Fibroblast of villous mesenchyme (primary cell): ENCODE data around the gene TOMM22. TPM values are rescaled to one million over a fixed set of nuclear protein-coding genes. Genes with fewer than 3 reads are reported as not detected.

Experiments used
- DNase-seq: peaks from one replicate; pipeline ENCODE4 v3.0.0-alpha.2; 2010; ENCODE audit warnings: low read depth
- H3K4me3 ChIP-seq: 2 replicates; pipeline ENCODE4 v1.5.1; 2011; ENCODE audit warnings: low read depth, mild to moderate bottlenecking, low read length
- total RNA-seq: library from RNA; depleted of rRNA; stranded (reverse); fragments of >200 nt; gene quantifications from 2 replicates; pipeline ENCODE4 v1.2.3, GENCODE V29; 2012
- TF ChIP-seq, protein P1 (sequence below): IDR thresholded peaks from 2 replicates; pipeline ENCODE4 v1.5.1; 2012; ENCODE audit warnings: low read depth, mild to moderate bottlenecking, low read length; ENCODE audit not compliant: insufficient read depth

The TOMM22 gene
- total RNA-seq, 1 donor = 88.9 TPM

- no peak overlapping the region for H3K4me3 ChIP-seq
- no peak for DNase-seq
- TF ChIP-seq, protein P1, sequence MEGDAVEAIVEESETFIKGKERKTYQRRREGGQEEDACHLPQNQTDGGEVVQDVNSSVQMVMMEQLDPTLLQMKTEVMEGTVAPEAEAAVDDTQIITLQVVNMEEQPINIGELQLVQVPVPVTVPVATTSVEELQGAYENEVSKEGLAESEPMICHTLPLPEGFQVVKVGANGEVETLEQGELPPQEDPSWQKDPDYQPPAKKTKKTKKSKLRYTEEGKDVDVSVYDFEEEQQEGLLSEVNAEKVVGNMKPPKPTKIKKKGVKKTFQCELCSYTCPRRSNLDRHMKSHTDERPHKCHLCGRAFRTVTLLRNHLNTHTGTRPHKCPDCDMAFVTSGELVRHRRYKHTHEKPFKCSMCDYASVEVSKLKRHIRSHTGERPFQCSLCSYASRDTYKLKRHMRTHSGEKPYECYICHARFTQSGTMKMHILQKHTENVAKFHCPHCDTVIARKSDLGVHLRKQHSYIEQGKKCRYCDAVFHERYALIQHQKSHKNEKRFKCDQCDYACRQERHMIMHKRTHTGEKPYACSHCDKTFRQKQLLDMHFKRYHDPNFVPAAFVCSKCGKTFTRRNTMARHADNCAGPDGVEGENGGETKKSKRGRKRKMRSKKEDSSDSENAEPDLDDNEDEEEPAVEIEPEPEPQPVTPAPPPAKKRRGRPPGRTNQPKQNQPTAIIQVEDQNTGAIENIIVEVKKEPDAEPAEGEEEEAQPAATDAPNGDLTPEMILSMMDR = no peak
These were observed 46.0 kb downstream of the TOMM22 start for GRCh38 chr22:38727530-38728451.

DNA sequence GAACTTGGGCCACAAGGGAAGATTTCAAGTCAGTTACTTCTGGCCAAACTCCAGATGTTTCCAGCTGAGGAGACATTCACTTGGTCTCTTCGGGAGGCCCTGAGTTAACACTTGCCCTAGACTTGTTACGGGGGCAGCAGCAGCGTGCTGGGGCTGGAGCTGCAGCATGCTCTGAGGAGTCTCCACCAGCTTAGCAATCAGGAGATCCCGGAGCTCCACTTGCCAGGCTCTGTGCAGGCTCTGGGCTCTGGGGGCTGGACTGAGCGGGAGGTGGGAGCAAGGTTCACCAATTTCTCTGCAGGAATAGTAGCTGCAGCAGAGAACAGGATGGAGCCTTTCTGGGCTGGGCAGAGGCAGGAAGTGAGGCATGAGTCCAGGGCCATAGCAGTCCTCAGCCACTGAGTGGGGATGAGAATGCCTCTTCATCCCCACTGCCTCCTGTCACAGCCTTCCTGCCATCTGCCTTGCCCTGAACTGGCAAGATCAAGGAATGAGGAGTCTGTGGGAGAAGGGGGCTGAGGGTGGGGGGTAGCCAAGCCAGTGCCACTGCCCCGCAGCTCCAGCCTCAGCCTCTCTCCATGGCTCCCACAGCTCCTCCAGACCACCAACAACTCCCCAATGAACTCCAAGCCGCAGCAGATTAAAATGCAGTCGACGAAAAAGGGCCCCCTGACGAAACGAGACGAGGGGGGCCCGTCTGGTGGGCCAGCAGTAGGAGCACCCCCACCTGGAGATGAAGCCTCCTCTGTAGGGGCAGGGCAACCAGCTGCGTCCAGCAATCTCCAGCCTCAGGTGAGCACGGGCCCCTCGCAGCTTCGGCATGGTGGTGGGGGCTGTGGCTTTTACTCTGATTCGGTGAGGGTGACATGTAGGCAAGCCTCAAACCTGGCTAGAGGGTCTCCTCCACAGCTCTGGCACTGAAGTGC is 47.4 kb downstream of the TOMM22 start:
- TF ChIP-seq, protein P1 = no peak
- DNase-seq = no peak
- H3K4me3 ChIP-seq = no peak overlapping the region

DNA sequence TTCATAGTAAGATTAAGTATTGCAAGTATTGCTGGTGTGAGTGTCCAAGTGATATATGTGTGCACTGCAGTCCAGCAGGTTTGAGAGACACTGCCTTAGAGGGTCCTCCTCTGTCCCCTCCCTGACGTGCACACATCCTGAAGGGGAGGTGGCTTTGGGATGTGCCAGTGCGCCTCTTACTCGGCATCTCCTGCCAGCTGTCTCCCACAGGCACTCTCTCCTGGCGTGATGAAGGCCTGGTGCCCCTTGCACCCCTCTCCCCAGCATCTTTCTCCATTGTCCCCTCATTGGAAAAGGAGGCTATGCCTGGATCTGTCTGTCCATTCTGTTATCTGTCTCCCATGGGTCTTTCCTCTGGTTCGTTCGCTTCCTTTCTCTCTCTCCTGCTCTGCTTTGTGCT is 48.2 kb downstream of the TOMM22 start:
- H3K4me3 ChIP-seq = no peak overlapping the region
- DNase-seq = no peak
- TF ChIP-seq, protein P1 = no peak

DNA sequence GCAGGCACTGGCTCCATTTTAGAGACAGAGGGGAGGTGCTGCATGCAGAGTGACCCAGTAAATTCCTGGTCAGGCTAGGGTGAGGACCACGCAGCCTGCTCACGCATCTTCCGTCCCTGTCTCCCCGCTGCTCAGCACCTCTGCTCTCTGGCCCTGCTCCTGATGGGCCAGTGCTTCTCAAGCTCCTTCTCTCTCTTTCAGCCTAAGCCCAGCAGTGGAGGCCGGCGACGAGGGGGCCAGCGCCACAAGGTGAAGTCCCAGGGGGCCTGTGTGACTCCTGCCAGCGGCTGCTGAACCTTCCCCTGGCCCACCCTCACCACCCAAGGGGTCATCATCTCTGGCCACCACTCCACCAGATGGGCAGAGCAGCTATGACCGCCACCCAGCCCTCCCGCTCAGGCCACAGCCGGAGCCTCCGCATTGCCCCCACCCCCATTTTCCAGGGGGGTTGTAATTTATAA is 48.7 kb downstream of the TOMM22 start:
- TF ChIP-seq, protein P1 = no peak
- no peak overlapping the region for H3K4me3 ChIP-seq
- no peak for DNase-seq

DNA sequence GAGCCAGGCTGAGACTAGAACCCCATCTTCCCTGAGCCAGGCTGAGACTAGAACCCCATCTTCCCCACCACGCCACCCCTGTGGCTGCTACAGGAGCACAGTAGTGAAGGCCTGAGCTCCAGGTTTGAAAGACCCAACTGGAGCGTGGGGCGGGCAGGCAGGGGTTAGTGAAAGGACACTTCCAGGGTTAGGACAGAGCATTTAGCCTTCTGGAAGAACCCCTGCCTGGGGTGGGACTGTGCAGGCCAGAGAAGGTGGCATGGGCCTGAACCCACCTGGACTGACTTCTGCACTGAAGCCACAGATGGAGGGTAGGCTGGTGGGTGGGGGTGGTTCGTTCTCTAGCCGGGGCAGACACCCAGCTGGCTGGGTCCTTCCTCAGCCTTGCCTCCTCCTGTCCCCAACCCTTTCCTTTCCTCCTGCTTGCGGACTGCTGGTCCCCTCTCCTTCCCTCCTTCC is 50.0 kb downstream of the TOMM22 start:
- TF ChIP-seq, protein P1 = no peak
- H3K4me3 ChIP-seq = no peak overlapping the region
- DNase-seq = no peak

DNA sequence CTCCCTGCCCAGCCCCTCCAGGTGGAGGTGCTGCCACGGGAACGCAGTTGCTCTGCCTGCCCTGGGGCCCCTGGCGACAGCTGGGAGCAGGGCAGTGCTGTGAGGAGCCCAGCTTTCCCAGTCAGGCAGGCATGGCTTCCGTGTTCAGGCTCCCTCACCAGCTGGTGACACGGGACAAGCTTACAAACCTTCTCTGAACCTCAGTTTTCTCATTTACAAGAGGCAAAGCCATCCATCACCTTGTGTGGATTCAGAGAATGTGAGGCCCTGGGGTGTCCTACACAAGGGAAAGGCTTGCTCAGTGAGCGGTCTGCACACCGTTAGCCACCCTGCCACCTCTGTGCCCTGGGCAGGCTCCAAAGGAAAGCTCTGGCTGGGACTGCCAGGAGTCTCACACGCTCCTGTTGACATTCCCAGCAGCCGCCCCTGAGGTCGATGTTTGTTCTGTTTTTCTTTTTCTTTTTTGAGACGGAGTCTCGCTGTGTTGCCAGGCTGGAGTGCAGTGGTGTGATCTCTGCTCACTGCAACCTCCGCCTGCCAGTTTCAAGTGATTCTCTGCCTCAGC is 50.6 kb downstream of the TOMM22 start:
- H3K4me3 ChIP-seq = no peak overlapping the region
- TF ChIP-seq, protein P1 = no peak
- no peak for DNase-seq
